ENCODE measurements around the gene ASIC4.

Gene ASIC4

DNA sequence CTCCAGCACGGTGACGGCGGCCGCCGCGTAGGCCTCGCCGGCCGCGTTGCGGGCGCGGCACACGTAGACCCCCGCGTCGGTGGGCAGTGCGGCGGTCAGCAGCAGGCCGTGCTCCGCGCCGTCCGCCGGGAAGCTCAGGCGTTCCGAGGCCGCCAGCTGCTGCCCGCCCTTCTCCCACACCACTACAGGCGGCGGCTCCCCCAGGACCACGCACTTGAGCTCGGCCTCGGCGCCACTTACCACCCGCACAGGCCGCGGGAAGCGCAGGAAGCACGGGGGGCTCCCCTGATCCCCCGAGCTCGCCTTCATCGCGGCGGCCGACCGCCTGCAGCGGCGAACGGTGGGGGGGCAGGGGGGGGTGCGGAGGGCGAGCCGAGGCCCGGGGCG, 56.6 kb downstream of the ASIC4 start:
- no peak for DNase-seq

- DNase-seq, result peak; percentile 79
These were observed 57.3 kb downstream of the ASIC4 start, which contains the start of gene OBSL1 for GRCh38 chr2:219571311-219572236. Gene OBSL1 (minus strand): TSS chr2:219571539. CDS start chr2:219571232, 307 bp downstream.

DNA sequence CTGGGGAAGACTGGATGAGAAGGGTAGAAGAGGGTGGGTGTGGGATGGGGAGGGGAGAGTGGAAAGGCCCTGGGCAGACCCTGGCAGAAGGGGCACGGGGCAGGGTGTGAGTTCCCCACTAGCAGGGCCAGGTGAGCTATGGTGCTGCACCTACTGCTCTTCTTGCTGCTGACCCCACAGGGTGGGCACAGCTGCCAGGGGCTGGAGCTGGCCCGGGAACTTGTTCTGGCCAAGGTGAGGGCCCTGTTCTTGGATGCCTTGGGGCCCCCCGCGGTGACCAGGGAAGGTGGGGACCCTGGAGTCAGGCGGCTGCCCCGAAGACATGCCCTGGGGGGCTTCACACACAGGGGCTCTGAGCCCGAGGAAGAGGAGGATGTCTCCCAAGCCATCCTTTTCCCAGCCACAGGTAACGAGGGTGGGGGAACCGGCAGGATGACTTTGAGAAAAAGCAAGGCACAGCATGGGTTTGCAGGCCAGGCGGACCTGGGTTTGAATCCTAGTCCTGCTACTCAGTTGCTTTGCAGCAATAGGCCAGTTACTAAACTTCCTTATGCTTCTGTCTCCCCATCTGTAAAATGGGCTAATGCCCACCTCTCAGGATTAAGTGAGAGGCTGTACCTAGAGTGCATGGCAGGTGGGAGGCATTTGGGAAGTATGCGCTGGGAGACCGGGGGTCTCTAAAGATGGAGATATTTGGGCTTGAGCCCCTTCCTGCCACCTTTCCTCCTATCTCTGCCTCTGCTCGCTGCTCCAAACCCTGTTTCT, 58.1 kb downstream of the ASIC4 start, which contains the start of gene INHA:
TSS of gene INHA (plus strand) at position 74 of the 765 bp plus-strand sequence. CDS start at position 139, 65 bp downstream.
- no peak for DNase-seq

DNA sequence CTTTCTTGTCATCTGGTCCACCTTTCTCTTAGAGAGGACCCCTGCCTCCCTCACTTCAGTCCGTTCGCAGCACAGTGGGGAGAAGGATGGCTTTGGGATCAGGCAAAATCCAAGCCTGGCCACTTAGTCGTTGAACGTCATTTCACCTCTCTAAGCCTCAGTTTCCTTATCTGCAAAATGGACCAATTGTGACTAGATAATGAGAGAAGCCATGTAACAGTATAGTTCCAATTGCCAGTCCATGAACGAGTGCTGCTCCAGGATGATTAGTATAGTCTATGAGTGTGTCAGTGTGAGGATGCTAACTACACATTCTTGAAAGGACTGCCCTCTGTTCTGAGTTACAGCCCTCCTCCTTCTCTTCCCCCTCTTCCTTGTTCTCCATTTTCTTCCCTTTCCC, 58.9 kb downstream of the ASIC4 start:
- DNase-seq, result no peak

DNA sequence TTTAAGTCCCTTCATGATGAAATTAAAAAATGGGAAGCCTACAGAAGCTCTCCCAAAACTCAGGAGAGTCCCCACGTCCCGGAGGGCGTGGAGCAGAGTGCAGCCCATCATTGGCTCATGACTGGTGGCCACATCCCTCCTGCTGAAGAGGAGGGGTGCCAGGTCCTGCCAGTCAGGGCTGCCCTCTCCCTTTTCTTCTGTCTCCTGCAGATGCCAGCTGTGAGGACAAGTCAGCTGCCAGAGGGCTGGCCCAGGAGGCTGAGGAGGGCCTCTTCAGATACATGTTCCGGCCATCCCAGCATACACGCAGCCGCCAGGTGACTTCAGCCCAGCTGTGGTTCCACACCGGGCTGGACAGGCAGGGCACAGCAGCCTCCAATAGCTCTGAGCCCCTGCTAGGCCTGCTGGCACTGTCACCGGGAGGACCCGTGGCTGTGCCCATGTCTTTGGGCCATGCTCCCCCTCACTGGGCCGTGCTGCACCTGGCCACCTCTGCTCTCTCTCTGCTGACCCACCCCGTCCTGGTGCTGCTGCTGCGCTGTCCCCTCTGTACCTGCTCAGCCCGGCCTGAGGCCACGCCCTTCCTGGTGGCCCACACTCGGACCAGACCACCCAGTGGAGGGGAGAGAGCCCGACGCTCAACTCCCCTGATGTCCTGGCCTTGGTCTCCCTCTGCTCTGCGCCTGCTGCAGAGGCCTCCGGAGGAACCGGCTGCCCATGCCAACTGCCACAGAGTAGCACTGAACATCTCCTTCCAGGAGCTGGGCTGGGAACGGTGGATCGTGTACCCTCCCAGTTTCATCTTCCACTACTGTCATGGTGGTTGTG, 60.4 kb downstream of the ASIC4 start:
- peak; percentile 77 for DNase-seq

GRCh38 chr2:219575566-219576504, 61.6 kb downstream of the ASIC4 start:
- DNase-seq, result no peak

DNA sequence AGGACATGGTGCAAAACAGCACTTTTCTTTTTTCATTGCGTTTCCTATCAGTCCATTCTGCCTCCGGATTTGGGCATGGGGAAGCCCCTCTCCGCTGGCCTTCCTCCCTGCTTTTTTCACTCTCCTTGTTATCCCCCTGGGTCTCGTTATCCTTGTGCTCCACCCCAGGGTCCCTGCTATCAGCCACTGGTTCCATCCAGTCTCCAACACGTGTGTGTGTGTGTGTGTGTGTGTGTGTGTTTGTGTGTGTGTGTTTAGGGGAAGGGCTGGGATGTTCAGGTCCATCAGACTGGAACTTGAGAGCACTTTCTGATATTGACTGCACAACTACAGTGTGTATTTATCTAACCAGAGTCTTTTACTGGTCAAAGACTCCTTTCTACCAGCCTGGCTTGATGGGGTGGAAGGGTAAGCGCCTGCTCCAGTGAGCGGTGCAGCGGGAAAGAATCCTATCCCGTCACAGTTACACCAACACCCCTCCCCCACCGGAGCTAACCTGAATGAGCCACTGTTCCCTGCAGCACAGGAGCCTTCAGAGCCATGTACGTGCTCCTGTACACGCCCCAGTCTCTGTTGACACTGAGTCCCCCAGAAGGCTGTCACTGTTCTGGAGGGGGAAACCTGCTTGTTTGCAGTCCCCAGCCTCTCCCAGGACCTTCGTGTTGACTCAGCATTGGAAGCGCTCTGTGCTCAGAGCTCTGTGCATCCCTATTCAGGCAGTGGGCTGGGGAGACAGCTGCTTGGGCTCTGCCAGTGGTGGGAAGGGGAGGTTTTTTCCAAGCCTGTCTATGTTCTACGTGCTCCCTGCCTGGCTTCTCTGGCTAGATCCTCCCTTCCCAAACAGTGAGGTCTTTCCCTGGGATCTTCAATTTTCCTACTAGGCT, 62.5 kb downstream of the ASIC4 start:
- DNase-seq, result peak; percentile 60

GRCh38 chr2:219578811-219579613, 64.7 kb downstream of the ASIC4 start:
- DNase-seq, result no peak

GRCh38 chr2:219581346-219581745, 67.1 kb downstream of the ASIC4 start:
- DNase-seq, result no peak
